B cell (primary cell): ENCODE measurements around the gene ZBTB48. TPM values are rescaled to one million over a fixed set of nuclear protein-coding genes. Genes with fewer than 3 reads are reported as not detected.

ENCODE experiments used
- ATAC-seq: fragments of 200-7000 bp; cut with Tn5 transposase; one replicate; pipeline ENCODE4 v1.10.0; 2021; ENCODE audit warnings: low read depth, mild to moderate bottlenecking, moderate number of reproducible peaks, moderate library complexity
- CTCF ChIA-PET: fragments of 350-600 bp; sonication (Branson Sonifier 250); formaldehyde crosslinking; loops from one replicate; lab custom pipeline; 2021; ENCODE audit warnings: antibody characterized with exemption, inconsistent platforms; lab: Charles Lee
- POLR2A ChIA-PET: fragments of 350-600 bp; sonication (Branson Sonifier 250); formaldehyde crosslinking; loops from one replicate; lab custom pipeline; 2021; ENCODE audit warnings: antibody characterized with exemption; lab: Charles Lee
- DNase-seq: peaks from one replicate; pipeline ENCODE4 v3.0.0; 2013
- H2AFZ ChIP-seq: 2 replicates; pipeline ENCODE4 v1.6.1; 2012; ENCODE audit warnings: mild to moderate bottlenecking, low read depth, low read length; ENCODE audit not compliant: insufficient read depth, poor library complexity, severe bottlenecking
- H3K27ac ChIP-seq, 2 donors: 1 replicate in 1 of 2; 2 replicates in 1 of 2; pipeline ENCODE4 v1.5.1; 2012 to 2013; ENCODE audit warnings: low read length in 2 of 2, mild to moderate bottlenecking in 2 of 2, moderate library complexity in 1 of 2
- H3K27me3 ChIP-seq, 4 experiments: fragments of 200-600 bp in 1 of 4; sonication (generic) in 1 of 4; replicated peaks in 1 of 4; 1 replicate in 2 of 4; 2 replicates in 2 of 4; pipeline versions ENCODE4 v1.6.1 to v1.7.0; 2013 to 2016; ENCODE audit warnings: low read length in 3 of 4, mild to moderate bottlenecking in 2 of 4, mixed read lengths in 1 of 4, moderate library complexity in 1 of 4; ENCODE audit not compliant: insufficient read depth in 4 of 4, control insufficient read depth in 3 of 4; ENCODE audit errors: control extremely low read depth in 1 of 4
- H3K36me3 ChIP-seq, 2 experiments: replicated peaks in 1 of 2; 1 replicate in 1 of 2; 2 replicates in 1 of 2; pipeline versions ENCODE4 v1.6.1 to v1.7.1; 2013; ENCODE audit warnings: low read length in 1 of 2; ENCODE audit not compliant: insufficient read depth in 2 of 2, control insufficient read depth in 1 of 2; ENCODE audit errors: control extremely low read depth in 1 of 2, extremely low read depth in 1 of 2
- H3K4me1 ChIP-seq, 2 donors: fragments of 200-600 bp in 1 of 2; sonication (generic) in 1 of 2; 1 replicate in 1 of 2; 2 replicates in 1 of 2; pipeline versions ENCODE4 v1.5.1 to v1.6.1; 2013 to 2017; ENCODE audit warnings: low read length in 2 of 2; ENCODE audit not compliant: control insufficient read depth in 2 of 2, insufficient read depth in 2 of 2
- H3K4me2 ChIP-seq: replicated peaks from 2 replicates; pipeline ENCODE3; 2012; ENCODE audit warnings: mild to moderate bottlenecking, low read depth, low read length; ENCODE audit not compliant: poor library complexity, severe bottlenecking
- H3K4me3 ChIP-seq, 5 experiments: fragments of 200-600 bp in 1 of 5; sonication (generic) in 1 of 5; 1 replicate in 3 of 5; 2 replicates in 2 of 5; pipeline versions ENCODE4 v1.5.1 to v1.7.0; 2011 to 2016; ENCODE audit warnings: low read length in 4 of 5, mild to moderate bottlenecking in 4 of 5, low read depth in 2 of 5, control low read depth in 1 of 5, moderate library complexity in 1 of 5; ENCODE audit not compliant: insufficient read depth in 1 of 5; ENCODE audit errors: control extremely low read depth in 1 of 5, extremely low read depth in 1 of 5
- H3K79me2 ChIP-seq: fragments of 200-600 bp; sonication (generic); one replicate; pipeline ENCODE4 v1.6.0; 2016; ENCODE audit warnings: low read length; ENCODE audit not compliant: control insufficient read depth, insufficient read depth
- H3K9ac ChIP-seq: fragments of 200-600 bp; sonication (generic); 2 replicates; pipeline ENCODE4 v1.6.1; 2017; ENCODE audit warnings: mild to moderate bottlenecking, low read length, moderate library complexity
- H3K9me3 ChIP-seq, 3 donors: one replicate each; pipeline versions ENCODE4 v1.6.1 to v1.7.1; 2013; ENCODE audit warnings: low read length in 2 of 3; ENCODE audit not compliant: control insufficient read depth in 2 of 3, insufficient read depth in 1 of 3; ENCODE audit errors: control extremely low read depth in 1 of 3
- H4K20me1 ChIP-seq: 2 replicates; pipeline ENCODE4 v1.6.0; 2012; ENCODE audit warnings: mild to moderate bottlenecking, low read length; ENCODE audit not compliant: insufficient read depth, control insufficient read depth, poor library complexity, severe bottlenecking
- H3K27ac Mint-ChIP-seq: one replicate; pipeline ENCODE4 v1.8.0; 2021; ENCODE audit warnings: mixed read lengths
- H3K27me3 Mint-ChIP-seq: one replicate; pipeline ENCODE4 v1.8.0; 2021; ENCODE audit warnings: mixed read lengths
- H3K4me1 Mint-ChIP-seq: one replicate; pipeline ENCODE4 v1.8.0; 2021; ENCODE audit warnings: mixed read lengths
- H3K4me3 Mint-ChIP-seq: one replicate; pipeline ENCODE4 v1.8.0; 2021; ENCODE audit warnings: mixed read lengths
- H3K9me3 Mint-ChIP-seq: one replicate; pipeline ENCODE4 v1.8.0; 2022; ENCODE audit warnings: mixed read lengths; ENCODE audit not compliant: insufficient read depth
- EZH2 ChIP-seq: IDR thresholded peaks from 2 replicates; pipeline ENCODE4 v1.6.1; 2012; ENCODE audit warnings: borderline replicate concordance, low read depth, mild to moderate bottlenecking, moderate library complexity, low read length; ENCODE audit not compliant: insufficient read depth, poor library complexity, severe bottlenecking
- WGBS: methylation state at CpG from one replicate; pipeline ENCODE4 v1.1.5; 2013; ENCODE audit warnings: missing lambda C conversion rate; ENCODE audit not compliant: insufficient coverage; 5-methylcytosine and 5-hydroxymethylcytosine counted together
- intact Hi-C: fragments of 100-400 bp; cut with micrococcal nuclease; formaldehyde crosslinking; loops from one replicate; pipeline ENCODE4 v1.10.0; 2022
- polyA plus RNA-seq: library from polyadenylated mRNA; depleted of rRNA; stranded (reverse); fragments of >200 nt; gene quantifications from 2 replicates; pipeline ENCODE4 v1.2.3, GENCODE V29; 2012
- total RNA-seq, 2 donors: library from RNA; stranded (reverse); fragments of 120-200 nt in 1 of 2; gene quantifications; 1 replicate in 1 of 2; 2 replicates in 1 of 2; pipeline versions ENCODE4 v1.2.3 to v1.2.4, GENCODE V29; 2013 to 2022
- TF ChIP-seq, protein P1 (sequence below): fragments of 200-600 bp; IDR thresholded peaks from one replicate; pipeline ENCODE4 v1.8.0; 2022; ENCODE audit warnings: antibody characterized with exemption, mild to moderate bottlenecking

The ZBTB48 gene
- total and polyA plus RNA-seq, 2 donors (not counting 1 experiment from before 2014, with no cell fraction given) = 65.6 to 100 TPM

DNA sequence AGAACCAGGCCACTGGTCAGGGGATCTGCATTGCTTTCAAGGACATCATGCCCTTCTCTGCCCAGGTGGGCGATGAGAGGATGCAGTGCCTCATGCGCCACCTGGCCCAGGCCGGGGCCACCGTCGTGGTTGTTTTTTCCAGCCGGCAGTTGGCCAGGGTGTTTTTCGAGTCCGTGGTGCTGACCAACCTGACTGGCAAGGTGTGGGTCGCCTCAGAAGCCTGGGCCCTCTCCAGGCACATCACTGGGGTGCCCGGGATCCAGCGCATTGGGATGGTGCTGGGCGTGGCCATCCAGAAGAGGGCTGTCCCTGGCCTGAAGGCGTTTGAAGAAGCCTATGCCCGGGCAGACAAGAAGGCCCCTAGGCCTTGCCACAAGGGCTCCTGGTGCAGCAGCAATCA is 5.0 kb upstream of the ZBTB48 start:
- Mint-ChIP-seq H3K27ac (no peak overlapping the region), H3K27me3 (peaks cover 12% of the 10 kb centered on the region), H3K4me3 (no peak overlapping the region), H3K9me3 (no peaks in the 10 kb centered on the region), H3K4me1 (peaks cover 8% of the 10 kb centered on the region)
- intact Hi-C loops = no loop called here
- WGBS = 89% methylated on average over 14 of the region's 14 CpGs
- H3K27me3 ChIP-seq = peaks cover 0 to 3% (median 0%) of the 10 kb centered on the region in 4 experiments
- TF ChIP-seq EZH2 = no peak
- TF ChIP-seq, protein P1, sequence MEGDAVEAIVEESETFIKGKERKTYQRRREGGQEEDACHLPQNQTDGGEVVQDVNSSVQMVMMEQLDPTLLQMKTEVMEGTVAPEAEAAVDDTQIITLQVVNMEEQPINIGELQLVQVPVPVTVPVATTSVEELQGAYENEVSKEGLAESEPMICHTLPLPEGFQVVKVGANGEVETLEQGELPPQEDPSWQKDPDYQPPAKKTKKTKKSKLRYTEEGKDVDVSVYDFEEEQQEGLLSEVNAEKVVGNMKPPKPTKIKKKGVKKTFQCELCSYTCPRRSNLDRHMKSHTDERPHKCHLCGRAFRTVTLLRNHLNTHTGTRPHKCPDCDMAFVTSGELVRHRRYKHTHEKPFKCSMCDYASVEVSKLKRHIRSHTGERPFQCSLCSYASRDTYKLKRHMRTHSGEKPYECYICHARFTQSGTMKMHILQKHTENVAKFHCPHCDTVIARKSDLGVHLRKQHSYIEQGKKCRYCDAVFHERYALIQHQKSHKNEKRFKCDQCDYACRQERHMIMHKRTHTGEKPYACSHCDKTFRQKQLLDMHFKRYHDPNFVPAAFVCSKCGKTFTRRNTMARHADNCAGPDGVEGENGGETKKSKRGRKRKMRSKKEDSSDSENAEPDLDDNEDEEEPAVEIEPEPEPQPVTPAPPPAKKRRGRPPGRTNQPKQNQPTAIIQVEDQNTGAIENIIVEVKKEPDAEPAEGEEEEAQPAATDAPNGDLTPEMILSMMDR = no peak
- H3K9ac ChIP-seq = no peak overlapping the region
- no peaks in the 10 kb centered on the region for H3K36me3 ChIP-seq
- H3K4me1 ChIP-seq = peaks cover 3 to 6% of the 10 kb centered on the region in 2 donors
- no peak for DNase-seq
- POLR2A ChIA-PET = no interaction called here
- H4K20me1 ChIP-seq = no peaks in the 10 kb centered on the region
- H3K9me3 ChIP-seq = peaks cover 0 to 6% (median 0%) of the 10 kb centered on the region in 3 donors
- ATAC-seq = no peak
- CTCF ChIA-PET = no interaction called here
- no peak overlapping the region for H2AFZ ChIP-seq
- H3K4me3 ChIP-seq = no peak overlapping the region
- H3K4me2 ChIP-seq = no peak overlapping the region
- H3K79me2 ChIP-seq = peaks cover 4% of the 10 kb centered on the region
- H3K27ac ChIP-seq = no peak overlapping the region

- no peak for ATAC-seq
- CTCF ChIA-PET = no interaction called here
- WGBS = 83% methylated on average over 4 of the region's 6 CpGs
These were observed 1.8 kb upstream of the ZBTB48 start for GRCh38 chr1:6577831-6578525.

More at GRCh38 chr1:6577831-6578525, 1.8 kb upstream of the ZBTB48 start:
- H3K27ac ChIP-seq = no peak overlapping the region
- Mint-ChIP-seq H3K4me3 (no peak overlapping the region), H3K9me3 (no peaks in the 10 kb centered on the region), H3K27ac (no peak overlapping the region), H3K27me3 (peaks cover 3% of the 10 kb centered on the region), H3K4me1 (peaks cover 34% of the 10 kb centered on the region)
- intact Hi-C loops = no loop called here
- H3K4me1 ChIP-seq = peaks cover 20 to 32% of the 10 kb centered on the region in 2 donors
- DNase-seq = no peak
- H3K27me3 ChIP-seq = no peaks in the 10 kb centered on the region
- no peak overlapping the region for H3K4me2 ChIP-seq
- peaks cover 8% of the 10 kb centered on the region for H4K20me1 ChIP-seq
- TF ChIP-seq EZH2 = no peak
- TF ChIP-seq, protein P1 = no peak
- peaks cover 30% of the 10 kb centered on the region for H3K79me2 ChIP-seq
- H3K9ac ChIP-seq = no peak overlapping the region
- no peak overlapping the region for H2AFZ ChIP-seq
- no peak overlapping the region for H3K4me3 ChIP-seq
- peaks cover 0 to 2% of the 10 kb centered on the region in 2 experiments for H3K36me3 ChIP-seq
- no peaks in the 10 kb centered on the region for H3K9me3 ChIP-seq
- POLR2A ChIA-PET = no interaction called here
